Sigmoid colon (tissue), 4 donors: Measurements from ENCODE around the gene SLC44A1.

ENCODE experiments used
- EP300 ChIP-seq, 4 donors: sonication (generic); formaldehyde crosslinking; IDR thresholded peaks; one replicate each; pipeline ENCODE4 v1.6.1; 2017; ENCODE audit warnings: antibody characterized with exemption in 4 of 4
- TF ChIP-seq, protein P1 (sequence below), 4 experiments: fragments of 450-650 bp in 3 of 4; fragments of 200-600 bp in 1 of 4; IDR thresholded peaks; one replicate each; pipeline ENCODE4 v1.5.1; 2016 to 2019; ENCODE audit warnings: antibody characterized with exemption in 4 of 4, mild to moderate bottlenecking in 3 of 4, moderate library complexity in 2 of 4

DNA sequence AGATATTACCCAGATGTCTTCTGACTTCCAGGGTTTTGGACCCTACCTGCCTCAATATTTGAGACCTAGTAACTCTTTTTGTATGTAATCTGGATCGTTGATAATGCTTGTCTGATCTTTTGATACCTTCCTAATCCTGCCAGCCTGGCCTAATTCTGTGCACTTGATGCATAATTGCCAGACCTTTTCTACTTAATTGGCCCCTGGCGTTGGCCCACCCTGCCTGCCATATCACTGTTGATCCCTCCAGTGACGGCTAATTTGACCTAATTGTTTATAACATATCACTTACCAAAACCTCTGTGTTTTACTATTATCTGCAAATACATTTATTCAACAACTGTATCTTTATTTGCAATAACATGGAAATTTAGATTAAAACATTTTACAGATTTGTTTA is 49.0 kb downstream of the SLC44A1 start:
- TF ChIP-seq, protein P1, sequence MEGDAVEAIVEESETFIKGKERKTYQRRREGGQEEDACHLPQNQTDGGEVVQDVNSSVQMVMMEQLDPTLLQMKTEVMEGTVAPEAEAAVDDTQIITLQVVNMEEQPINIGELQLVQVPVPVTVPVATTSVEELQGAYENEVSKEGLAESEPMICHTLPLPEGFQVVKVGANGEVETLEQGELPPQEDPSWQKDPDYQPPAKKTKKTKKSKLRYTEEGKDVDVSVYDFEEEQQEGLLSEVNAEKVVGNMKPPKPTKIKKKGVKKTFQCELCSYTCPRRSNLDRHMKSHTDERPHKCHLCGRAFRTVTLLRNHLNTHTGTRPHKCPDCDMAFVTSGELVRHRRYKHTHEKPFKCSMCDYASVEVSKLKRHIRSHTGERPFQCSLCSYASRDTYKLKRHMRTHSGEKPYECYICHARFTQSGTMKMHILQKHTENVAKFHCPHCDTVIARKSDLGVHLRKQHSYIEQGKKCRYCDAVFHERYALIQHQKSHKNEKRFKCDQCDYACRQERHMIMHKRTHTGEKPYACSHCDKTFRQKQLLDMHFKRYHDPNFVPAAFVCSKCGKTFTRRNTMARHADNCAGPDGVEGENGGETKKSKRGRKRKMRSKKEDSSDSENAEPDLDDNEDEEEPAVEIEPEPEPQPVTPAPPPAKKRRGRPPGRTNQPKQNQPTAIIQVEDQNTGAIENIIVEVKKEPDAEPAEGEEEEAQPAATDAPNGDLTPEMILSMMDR (IDR thresholded peaks at IDR 0.05): no peak
- TF ChIP-seq EP300 (IDR thresholded peaks at IDR 0.05): no peak
